ENCODE results near the gene SH2B2. TPM values are rescaled to one million over a fixed set of nuclear protein-coding genes. Genes with fewer than 3 reads are reported as not detected.

SH2B2 gene
- total and polyA plus RNA-seq, 2 donors (not counting 3 experiments of a cell fraction or from before 2014, with no cell fraction given), result 0.69 to 0.73 TPM

GRCh38 chr7:102306916-102307677, 20.4 kb downstream of the SH2B2 start:
- no peak overlapping the region for H2AFZ ChIP-seq (ENCODE audit: low read depth, low read length)
- dilution Hi-C loops (cut with MboI; ENCODE audit: extremely low pct_ligation_motif_present, low sequenced_read_pairs), result no loop called here
- H3K4me1 ChIP-seq (ENCODE audit: control insufficient read depth, extremely low read depth, insufficient read depth, low read length), result no peaks in the 10 kb centered on the region
- ChIA-PET CTCF (no interaction called here), POLR2A (no interaction called here)
- intact Hi-C loops (cut with micrococcal nuclease), result no loop called here
- H3K79me2 ChIP-seq (ENCODE audit: control insufficient read depth, insufficient read depth, low read length), result no peaks in the 10 kb centered on the region
- H3K4me2 ChIP-seq (ENCODE audit: insufficient read depth, low read length), result no peak overlapping the region
- no peak overlapping the region for H3K27ac ChIP-seq (ENCODE audit: insufficient read depth, low read depth, low read length)
- no peaks in the 10 kb centered on the region for H3K27me3 ChIP-seq (ENCODE audit: control insufficient read depth in 2 of 2, insufficient read depth in 2 of 2, low read length in 2 of 2)
- no peak for DNase-seq (ENCODE audit: low read depth, low spot score)
- no TSS peak for BruUV-seq (replicated peaks)
- no peaks in the 10 kb centered on the region for H3K9me1 ChIP-seq (replicated peaks; ENCODE audit: control insufficient read depth, extremely low read depth, insufficient read depth, low read length)
- FAIRE-seq, result no peak
- TF ChIP-seq FOS (IDR thresholded peaks at IDR 0.05; ENCODE audit: borderline replicate concordance, insufficient read depth, low read length) (no peak), EZH2 (IDR thresholded peaks at IDR 0.05; ENCODE audit: borderline replicate concordance, low read depth, low read length, severe bottlenecking) (no peak), GATA2 (IDR thresholded peaks at IDR 0.05; ENCODE audit: insufficient read depth, insufficient read length, low read depth, low read length) (no peak), MYC (IDR thresholded peaks at IDR 0.05; ENCODE audit: low read depth, low read length) (no peak), MAX (IDR thresholded peaks at IDR 0.05; ENCODE audit: insufficient read depth, insufficient read length) (no peak), POLR2A (IDR thresholded peaks at IDR 0.05; ENCODE audit: low read depth, low read length) (no peak), JUN (IDR thresholded peaks at IDR 0.05; ENCODE audit: borderline replicate concordance, insufficient read depth, insufficient read length, low read depth) (no peak), CTCF (IDR thresholded peaks at IDR 0.05; ENCODE audit: extremely low read depth in 1 of 2, insufficient read depth in 1 of 2, low read depth in 1 of 2, low read length in 2 of 2) (no peak), POLR2AphosphoS5 (IDR thresholded peaks at IDR 0.05; ENCODE audit: insufficient read depth, low read depth, low read length) (no peak)
- H3K36me3 ChIP-seq (ENCODE audit: control insufficient read depth in 2 of 2, extremely low read depth in 1 of 2, insufficient read depth in 2 of 2, low read length in 2 of 2), result no peaks in the 10 kb centered on the region
- no peaks in the 10 kb centered on the region for H3K9me3 ChIP-seq (replicated peaks; ENCODE audit: control insufficient read depth, insufficient read depth, low read length)
- H3K9ac ChIP-seq (replicated peaks; ENCODE audit: extremely low read depth, insufficient read depth, low read length), result no peak overlapping the region
- H3K4me3 ChIP-seq (replicated peaks in 1 of 3; ENCODE audit: insufficient read depth in 1 of 3, low read depth in 1 of 3, low read length in 3 of 3), result no peak overlapping the region
- H4K20me1 ChIP-seq (replicated peaks; ENCODE audit: control insufficient read depth, extremely low read depth, insufficient read depth, low read length), result no peaks in the 10 kb centered on the region

Measured in endothelial cell of umbilical vein (primary cell).